Fibroblast of lung (primary cell): Measurements from ENCODE around the gene ING5. TPM values are rescaled to one million over a fixed set of nuclear protein-coding genes. Genes with fewer than 3 reads are reported as not detected.

ENCODE experiments used
- DNase-seq, 2 donors: peaks; one replicate each; pipeline versions ENCODE4 v3.0.0 to v3.0.0-alpha.2; 2010; ENCODE audit warnings: low read depth in 2 of 2
- H2AFZ ChIP-seq: 2 replicates; pipeline ENCODE4 v1.5.1; 2012; ENCODE audit warnings: low read length, control low read depth, inconsistent platforms
- H3K27ac ChIP-seq: 2 replicates; pipeline ENCODE4 v1.5.1; 2011; ENCODE audit warnings: low read length, control low read depth; ENCODE audit not compliant: insufficient read depth
- H3K27me3 ChIP-seq: 2 replicates; pipeline ENCODE4 v1.5.1; 2011; ENCODE audit warnings: mild to moderate bottlenecking, low read length; ENCODE audit not compliant: control insufficient read depth, insufficient read depth
- H3K36me3 ChIP-seq: 2 replicates; pipeline ENCODE4 v1.5.1; 2011; ENCODE audit warnings: low read length; ENCODE audit not compliant: control insufficient read depth, insufficient read depth
- H3K4me1 ChIP-seq: 2 replicates; pipeline ENCODE4 v1.5.1; 2011; ENCODE audit warnings: low read length; ENCODE audit not compliant: control insufficient read depth, insufficient read depth; ENCODE audit errors: extremely low read depth
- H3K4me2 ChIP-seq: 2 replicates; pipeline ENCODE4 v1.5.1; 2011; ENCODE audit warnings: low read length, control low read depth; ENCODE audit not compliant: insufficient read depth; ENCODE audit errors: extremely low read depth
- H3K4me3 ChIP-seq, 4 experiments: fragments of 200-600 bp in 1 of 4; sonication (generic) in 1 of 4; replicated peaks in 1 of 4; 2 replicates each; pipeline ENCODE4 v1.5.1; 2011 to 2016; ENCODE audit warnings: low read length in 4 of 4, low read depth in 3 of 4, mild to moderate bottlenecking in 3 of 4, control low read depth in 2 of 4, inconsistent platforms in 1 of 4, mixed read lengths in 1 of 4; ENCODE audit not compliant: insufficient read depth in 1 of 4; ENCODE audit errors: control extremely low read depth in 1 of 4
- H3K79me2 ChIP-seq: 2 replicates; pipeline ENCODE4 v1.5.1; 2012; ENCODE audit warnings: mild to moderate bottlenecking, low read length, inconsistent platforms; ENCODE audit not compliant: control insufficient read depth, insufficient read depth
- H3K9ac ChIP-seq: 2 replicates; pipeline ENCODE4 v1.5.1; 2011; ENCODE audit warnings: mild to moderate bottlenecking, low read length, control low read depth; ENCODE audit not compliant: insufficient read depth
- H3K9me3 ChIP-seq: 2 replicates; pipeline ENCODE4 v1.5.1; 2012; ENCODE audit warnings: low read depth, low read length; ENCODE audit not compliant: control insufficient read depth, insufficient read depth
- H4K20me1 ChIP-seq: 2 replicates; pipeline ENCODE4 v1.5.1; 2011; ENCODE audit warnings: low read length; ENCODE audit not compliant: control insufficient read depth, insufficient read depth; ENCODE audit errors: extremely low read depth
- CTCF ChIP-seq, 2 donors: IDR thresholded peaks in 1 of 2; conservative IDR thresholded peaks in 1 of 2; 1 replicate in 1 of 2; 2 replicates in 1 of 2; pipeline ENCODE4 v1.5.1; 2011 to 2012; ENCODE audit warnings: low read length in 2 of 2, control low read depth in 1 of 2, inconsistent platforms in 1 of 2, low read depth in 1 of 2, mild to moderate bottlenecking in 1 of 2
- EZH2 ChIP-seq: IDR thresholded peaks from 2 replicates; pipeline ENCODE4 v1.5.1; 2012; ENCODE audit warnings: low read length, control low read depth, mild to moderate bottlenecking; ENCODE audit errors: missing control alignments
- polyA plus RNA-seq, 2 donors: library from polyadenylated mRNA; depleted of rRNA in 1 of 2; stranded (reverse) in 1 of 2; unstranded in 1 of 2; fragments of >200 nt; gene quantifications; 2 replicates each; pipeline ENCODE4 v1.2.1, GENCODE V29; 2011 to 2012; ENCODE audit warnings: missing spikeins in 1 of 2
- total RNA-seq: library from RNA; depleted of rRNA; stranded (reverse); fragments of >200 nt; gene quantifications from 2 replicates; pipeline ENCODE4 v1.2.1, GENCODE V29; 2014

The ING5 gene
- total and polyA plus RNA-seq, 2 donors (not counting 1 experiment from before 2014, with no cell fraction given), result 17.4 to 27.4 TPM

GRCh38 chr2:241656190-241656741, 45.6 kb upstream of the ING5 start:
- Histone ChIP-seq H3K27ac (no peak overlapping the region), H2AFZ (no peak overlapping the region), H3K79me2 (no peaks in the 10 kb centered on the region), H3K9ac (no peak overlapping the region), H3K9me3 (no peaks in the 10 kb centered on the region), H3K36me3 (peaks cover 35% of the 10 kb centered on the region), H3K27me3 (no peaks in the 10 kb centered on the region), H3K4me2 (no peak overlapping the region), H4K20me1 (no peaks in the 10 kb centered on the region), H3K4me1 (no peaks in the 10 kb centered on the region), H3K4me3 (no peak overlapping the region)
- no peak for TF ChIP-seq CTCF (conservative IDR thresholded peaks at IDR 0.05 in 1 of 2, IDR thresholded peaks at IDR 0.05 in 1 of 2; ENCODE audit: low read depth in 1 of 2, low read length in 2 of 2)
- TF ChIP-seq EZH2, result no peak
- no peak for DNase-seq

- no peak for DNase-seq
- Histone ChIP-seq H3K27me3 (no peaks in the 10 kb centered on the region), H3K36me3 (peaks cover 30% of the 10 kb centered on the region), H4K20me1 (no peaks in the 10 kb centered on the region), H3K9me3 (no peaks in the 10 kb centered on the region), H3K4me3 (no peak overlapping the region), H3K9ac (no peak overlapping the region), H2AFZ (no peak overlapping the region), H3K4me2 (no peak overlapping the region), H3K27ac (no peak overlapping the region), H3K4me1 (no peaks in the 10 kb centered on the region), H3K79me2 (no peaks in the 10 kb centered on the region)
- TF ChIP-seq EZH2 (no peak), CTCF (conservative IDR thresholded peaks at IDR 0.05 in 1 of 2, IDR thresholded peaks at IDR 0.05 in 1 of 2; ENCODE audit: low read depth in 1 of 2, low read length in 2 of 2) (no peak)
These were observed 44.0 kb upstream of the ING5 start for GRCh38 chr2:241657786-241658254.

- H3K4me1 ChIP-seq, result no peaks in the 10 kb centered on the region
- H3K27me3 ChIP-seq, result no peaks in the 10 kb centered on the region
- no peak overlapping the region for H3K4me2 ChIP-seq
- no peaks in the 10 kb centered on the region for H3K79me2 ChIP-seq
- H4K20me1 ChIP-seq, result no peaks in the 10 kb centered on the region
- TF ChIP-seq CTCF (conservative IDR thresholded peaks at IDR 0.05 in 1 of 2, IDR thresholded peaks at IDR 0.05 in 1 of 2; ENCODE audit: low read depth in 1 of 2, low read length in 2 of 2) (no peak), EZH2 (no peak)
- H3K27ac ChIP-seq, result no peak overlapping the region
- H3K4me3 ChIP-seq, result no peak overlapping the region
- no peaks in the 10 kb centered on the region for H3K9me3 ChIP-seq
- peaks cover 29% of the 10 kb centered on the region for H3K36me3 ChIP-seq
- H3K9ac ChIP-seq, result no peak overlapping the region
- H2AFZ ChIP-seq, result no peak overlapping the region
- DNase-seq, result no peak
These were observed 43.5 kb upstream of the ING5 start for GRCh38 chr2:241658296-241658695.
